ENCODE measurements around the gene EIF4G3.
A peak's percentile ranks its signal among the peaks of the same experiment; 100 is the strongest.

The EIF4G3 gene

DNA sequence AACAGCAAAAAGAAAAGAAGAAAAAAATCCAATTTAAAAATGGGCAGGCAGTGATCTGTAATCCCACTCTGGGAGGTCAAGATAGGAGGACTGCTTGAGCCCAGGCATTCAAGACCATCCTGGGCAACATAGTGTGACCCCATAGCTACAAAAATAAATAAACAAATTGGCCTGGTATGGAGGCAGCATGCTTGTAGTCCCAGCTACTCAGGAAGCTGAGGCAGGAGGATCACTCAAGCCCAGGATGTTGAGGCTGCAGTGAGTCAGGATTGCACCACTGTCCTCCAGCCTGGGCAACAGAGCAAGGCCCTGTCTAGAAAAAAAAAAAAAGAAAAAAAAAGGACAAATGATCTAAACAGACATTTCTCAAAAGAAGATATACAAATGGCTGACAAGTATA, 99.6 kb downstream of the EIF4G3 start:
- no peaks in the 10 kb centered on the region for H3K36me3 ChIP-seq

DNA sequence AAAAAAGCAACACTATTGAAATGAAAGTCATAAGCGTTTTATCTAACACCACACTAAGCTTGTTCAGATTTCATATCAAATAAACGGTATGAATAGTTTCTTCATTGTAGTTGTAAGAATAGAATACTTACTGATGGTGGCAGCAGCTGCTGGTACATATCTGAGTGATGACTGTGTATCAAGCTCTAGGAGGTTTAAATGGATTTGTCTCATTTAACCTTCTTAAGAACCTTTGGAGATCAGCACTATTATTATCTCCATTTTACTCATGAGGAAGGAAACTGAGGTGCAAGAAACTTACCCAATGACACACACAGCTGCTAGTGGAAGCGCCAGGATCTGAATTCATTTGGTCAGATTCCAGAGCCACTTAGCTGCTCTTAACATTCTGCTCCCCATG, 104.0 kb downstream of the EIF4G3 start:
- peaks cover 85% of the 10 kb centered on the region in 2 experiments for H3K4me1 ChIP-seq (ENCODE audit: control insufficient read depth in 1 of 2, insufficient read depth in 1 of 2, low read depth in 1 of 2, low read length in 1 of 2)
- H3K4me3 ChIP-seq (ENCODE audit: low read depth in 1 of 2, low read length in 1 of 2) = no peak overlapping the region
- no peaks in the 10 kb centered on the region for H3K27me3 ChIP-seq
- peak overlapping the region; percentile 72 for H3K27ac ChIP-seq
- H3K36me3 ChIP-seq = no peaks in the 10 kb centered on the region
- no peaks in the 10 kb centered on the region for H3K9me3 ChIP-seq
- TF ChIP-seq, protein P1, sequence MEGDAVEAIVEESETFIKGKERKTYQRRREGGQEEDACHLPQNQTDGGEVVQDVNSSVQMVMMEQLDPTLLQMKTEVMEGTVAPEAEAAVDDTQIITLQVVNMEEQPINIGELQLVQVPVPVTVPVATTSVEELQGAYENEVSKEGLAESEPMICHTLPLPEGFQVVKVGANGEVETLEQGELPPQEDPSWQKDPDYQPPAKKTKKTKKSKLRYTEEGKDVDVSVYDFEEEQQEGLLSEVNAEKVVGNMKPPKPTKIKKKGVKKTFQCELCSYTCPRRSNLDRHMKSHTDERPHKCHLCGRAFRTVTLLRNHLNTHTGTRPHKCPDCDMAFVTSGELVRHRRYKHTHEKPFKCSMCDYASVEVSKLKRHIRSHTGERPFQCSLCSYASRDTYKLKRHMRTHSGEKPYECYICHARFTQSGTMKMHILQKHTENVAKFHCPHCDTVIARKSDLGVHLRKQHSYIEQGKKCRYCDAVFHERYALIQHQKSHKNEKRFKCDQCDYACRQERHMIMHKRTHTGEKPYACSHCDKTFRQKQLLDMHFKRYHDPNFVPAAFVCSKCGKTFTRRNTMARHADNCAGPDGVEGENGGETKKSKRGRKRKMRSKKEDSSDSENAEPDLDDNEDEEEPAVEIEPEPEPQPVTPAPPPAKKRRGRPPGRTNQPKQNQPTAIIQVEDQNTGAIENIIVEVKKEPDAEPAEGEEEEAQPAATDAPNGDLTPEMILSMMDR (IDR thresholded peaks at IDR 0.05) = no peak

More for the DNA sequence above, 99.6 kb downstream of the EIF4G3 start:
- H3K4me1 ChIP-seq (ENCODE audit: control insufficient read depth in 1 of 2, insufficient read depth in 1 of 2, low read depth in 1 of 2, low read length in 1 of 2) = peaks cover 51 to 54% of the 10 kb centered on the region in 2 experiments
- H3K27me3 ChIP-seq = no peaks in the 10 kb centered on the region
- H3K9me3 ChIP-seq = no peaks in the 10 kb centered on the region
- peak overlapping the region; percentile 69 for H3K27ac ChIP-seq
- H3K4me3 ChIP-seq (ENCODE audit: low read depth in 1 of 2, low read length in 1 of 2) = no peak overlapping the region
- TF ChIP-seq, protein P1 (IDR thresholded peaks at IDR 0.05) = no peak

DNA sequence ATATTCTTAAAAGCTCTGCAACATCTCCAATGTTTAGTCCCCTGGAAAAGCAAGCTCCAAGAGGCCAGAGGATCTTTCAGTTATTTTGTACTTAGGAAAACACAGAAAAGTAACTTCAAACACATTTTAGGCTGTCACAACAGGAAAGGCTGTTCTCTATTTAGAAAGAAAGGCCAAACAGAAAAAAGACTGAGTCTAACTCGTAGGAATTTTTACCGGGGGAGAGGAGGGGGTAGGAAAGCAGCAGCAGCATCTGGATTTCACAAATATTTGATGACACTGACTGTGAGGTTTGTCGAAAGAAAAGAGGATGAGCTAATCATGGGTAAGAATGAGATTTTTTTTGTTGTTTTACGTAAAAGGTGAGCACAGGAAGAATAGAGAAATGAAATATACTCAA, 107.1 kb downstream of the EIF4G3 start:
- Histone ChIP-seq H3K27me3 (no peaks in the 10 kb centered on the region), H3K4me1 (ENCODE audit: control insufficient read depth in 1 of 2, insufficient read depth in 1 of 2, low read depth in 1 of 2, low read length in 1 of 2) (peaks cover 56 to 58% of the 10 kb centered on the region in 2 experiments), H3K4me3 (ENCODE audit: low read depth in 1 of 2, low read length in 1 of 2) (no peak overlapping the region), H3K9me3 (no peaks in the 10 kb centered on the region), H3K27ac (peak overlapping the region; percentile 72), H3K36me3 (no peaks in the 10 kb centered on the region)
- TF ChIP-seq, protein P1 (IDR thresholded peaks at IDR 0.05) = no peak

DNA sequence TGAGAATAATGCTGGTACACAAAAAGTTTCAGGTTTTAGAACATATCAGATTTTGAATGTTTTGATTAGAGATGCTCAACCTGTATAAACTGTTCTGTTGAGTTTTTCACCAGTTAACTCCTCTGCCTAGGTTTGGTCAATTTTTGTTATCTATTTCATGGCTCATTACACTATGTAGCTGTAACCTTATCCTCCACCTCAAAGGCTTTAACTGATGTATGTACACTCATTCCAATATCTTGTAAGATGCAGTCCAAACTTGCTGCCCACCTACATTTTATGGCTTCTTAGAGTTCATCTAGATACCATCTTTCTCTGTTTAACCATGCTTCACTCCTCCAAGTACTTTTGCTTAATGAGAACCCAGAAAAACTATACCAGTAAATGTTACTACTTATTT, 107.8 kb downstream of the EIF4G3 start:
- no peak overlapping the region for H3K4me3 ChIP-seq (ENCODE audit: low read depth in 1 of 2, low read length in 1 of 2)
- no peaks in the 10 kb centered on the region for H3K9me3 ChIP-seq
- peak overlapping the region; percentile 72 for H3K27ac ChIP-seq
- H3K27me3 ChIP-seq = no peaks in the 10 kb centered on the region
- H3K4me1 ChIP-seq (ENCODE audit: control insufficient read depth in 1 of 2, insufficient read depth in 1 of 2, low read depth in 1 of 2, low read length in 1 of 2) = peaks cover 51 to 53% of the 10 kb centered on the region in 2 experiments
- H3K36me3 ChIP-seq = no peaks in the 10 kb centered on the region
- TF ChIP-seq, protein P1 (IDR thresholded peaks at IDR 0.05) = no peak

DNA sequence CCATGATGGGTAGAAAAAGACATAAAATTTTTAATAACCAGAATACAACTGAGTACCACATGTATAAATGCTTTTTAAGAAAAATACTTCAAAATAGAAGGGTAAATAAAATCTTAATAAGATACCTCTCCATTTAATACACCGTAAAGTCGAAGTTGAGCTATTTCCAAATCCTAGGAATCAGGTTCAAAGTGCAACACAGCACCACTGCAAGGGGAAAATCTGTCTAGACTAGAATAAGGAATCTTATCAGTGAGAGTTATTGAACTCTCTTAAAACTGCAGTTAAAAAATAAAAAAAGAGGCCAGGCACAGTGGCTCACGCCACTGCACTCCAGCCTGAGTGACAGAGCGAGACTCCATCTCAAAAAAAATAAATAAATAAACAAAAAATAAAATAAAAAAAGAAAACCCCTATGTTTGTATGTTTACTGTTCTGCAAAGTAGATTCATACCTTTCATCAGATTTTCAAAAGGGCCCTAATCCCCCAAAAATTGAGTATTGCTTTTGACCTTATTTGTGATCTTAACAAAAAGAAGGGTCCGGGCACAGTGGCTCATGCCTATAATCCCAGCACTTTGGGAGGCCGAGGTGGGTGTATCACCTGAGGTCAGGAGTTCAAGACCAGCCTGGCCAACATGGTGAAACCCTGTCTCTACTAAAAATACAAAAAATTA, 109.0 kb downstream of the EIF4G3 start:
- Histone ChIP-seq H3K4me1 (ENCODE audit: control insufficient read depth in 1 of 2, insufficient read depth in 1 of 2, low read depth in 1 of 2, low read length in 1 of 2) (peaks cover 39 to 40% of the 10 kb centered on the region in 2 experiments), H3K9me3 (no peaks in the 10 kb centered on the region), H3K27me3 (no peaks in the 10 kb centered on the region), H3K36me3 (no peaks in the 10 kb centered on the region), H3K27ac (no peak overlapping the region), H3K4me3 (ENCODE audit: low read depth in 1 of 2, low read length in 1 of 2) (no peak overlapping the region)
- TF ChIP-seq, protein P1 (IDR thresholded peaks at IDR 0.05) = no peak
